Posterior vena cava (tissue), 2 donors: ENCODE data around the gene IP6K1. TPM values are rescaled to one million over a fixed set of nuclear protein-coding genes. Genes with fewer than 3 reads are reported as not detected.
"Not testable (repeated sequence)": the region's sequence is repeated elsewhere in the genome, so short reads cannot be mapped to it uniquely, and the experiment has no call there.

Experiments used
- DNase-seq: peaks from one replicate; pipeline ENCODE4 v3.0.0-alpha.2; 2020; ENCODE audit warnings: low spot score
- intact Hi-C, 2 donors: fragments of 100-400 bp; cut with DNase I; formaldehyde crosslinking; loops; one replicate each; pipeline versions ENCODE4 v1.14.1 to v1.14.2; 2022 to 2023
- total RNA-seq, 2 donors: library from RNA; stranded (reverse); fragmentation: NEBNext Ultra II Directional; extraction: Animal tissue kit (Norgen Biotek cat#: 25700); gene quantifications; one replicate each; pipeline ENCODE4 v1.2.1, GENCODE V29; 2021
- donor health status: DM: yes; HTN: yes; CAD: no.
- donor health status: DM: yes; HTN: yes; CAD: no.

Gene IP6K1
- total RNA-seq, 2 donors from 2014 or later = 31.5 to 33.3 TPM

GRCh38 chr3:49701388-49702077 lies 84.8 kb downstream of the IP6K1 start:
- intact Hi-C loops = loop anchor here in 1 of 2 donors (5.0 to 10.0 kb wide), 2 partner anchors 141 to 203 kb away; partner anchors contain the start of gene MST1R
- DNase-seq = no peak

DNA sequence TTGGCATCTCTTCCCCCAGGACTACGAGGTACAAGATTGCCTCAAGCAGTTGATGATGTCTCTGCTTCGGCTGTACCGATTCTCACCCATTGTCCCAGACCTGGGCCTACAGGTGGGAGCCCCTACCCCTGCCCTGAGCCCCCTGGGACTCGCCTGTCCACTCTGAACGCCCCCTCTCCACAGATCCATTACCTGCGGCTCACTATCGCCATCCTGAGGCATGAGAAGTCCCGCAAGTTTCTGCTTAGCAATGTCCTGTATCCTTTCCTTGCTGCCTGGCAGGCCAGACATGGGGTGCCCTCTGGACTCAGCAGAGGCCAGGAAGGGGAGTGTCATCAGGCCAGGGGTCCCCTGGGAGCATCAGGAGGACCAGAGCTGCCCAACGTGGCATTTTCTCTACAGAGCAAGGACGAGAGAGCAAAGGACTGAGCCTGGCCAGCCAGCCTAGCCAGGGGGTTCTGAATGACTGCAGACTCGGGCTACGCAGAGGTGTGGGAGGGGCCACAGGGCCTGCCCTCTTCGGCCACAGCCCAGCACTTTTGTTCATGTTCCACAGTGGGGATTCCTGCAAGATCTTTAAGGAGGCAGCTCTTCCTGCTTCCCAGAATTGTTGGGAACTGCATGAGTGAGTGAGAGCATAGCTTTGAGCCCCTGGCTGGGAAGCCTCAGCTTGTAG lies 85.8 kb downstream of the IP6K1 start:
- DNase-seq = no peak
- intact Hi-C loops = loop anchor here in 1 of 2 donors (5.0 to 10.0 kb wide), 2 partner anchors 142 to 204 kb away; partner anchors contain the start of gene MST1R

GRCh38 chr3:49700014-49700413 lies 86.3 kb downstream of the IP6K1 start:
- intact Hi-C loops = loop anchor here in 1 of 2 donors (5.0 to 10.0 kb wide), 2 partner anchors 142 to 205 kb away; partner anchors contain the start of gene MST1R
- DNase-seq = no peak

DNA sequence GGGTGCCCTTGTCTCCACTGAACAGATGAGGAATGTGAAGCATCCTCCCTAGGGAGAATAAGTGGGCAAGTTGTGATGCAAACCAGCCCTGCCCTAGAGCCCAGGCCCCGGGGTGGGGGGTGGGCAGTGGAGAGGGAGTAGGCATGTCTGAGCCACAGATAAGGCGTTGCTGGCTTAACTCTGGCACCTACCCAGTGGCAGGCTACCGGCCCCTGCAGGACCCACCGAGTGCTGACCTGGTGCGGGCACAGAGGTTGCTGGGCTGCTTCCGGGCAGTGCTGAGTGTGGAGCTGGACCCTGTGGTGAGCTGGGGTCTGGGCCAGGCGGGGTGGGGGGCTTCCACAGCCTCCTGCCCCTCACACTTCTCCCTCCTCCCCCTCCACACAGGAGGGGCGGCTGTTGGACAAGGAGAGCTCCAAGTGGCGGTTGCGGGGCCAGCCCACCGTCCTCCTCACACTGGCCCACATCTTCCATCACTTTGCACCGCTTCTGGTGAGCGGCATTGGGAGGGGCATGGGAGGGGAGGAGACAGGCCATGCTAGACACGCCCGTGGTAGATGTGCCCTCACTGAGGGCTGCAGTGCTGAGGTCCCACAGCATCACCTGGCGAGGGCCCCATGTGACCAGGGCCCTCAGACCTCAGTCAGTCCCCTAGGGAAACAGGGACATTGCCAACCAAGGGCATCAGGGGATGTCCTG lies 86.9 kb downstream of the IP6K1 start:
- no peak for DNase-seq
- intact Hi-C loops = no loop called here

GRCh38 chr3:49695350-49696015 lies 90.9 kb downstream of the IP6K1 start:
- intact Hi-C loops = not testable (repeated sequence)

GRCh38 chr3:49694409-49695070 lies 91.8 kb downstream of the IP6K1 start:
- intact Hi-C loops, DNase-seq: not testable (repeated sequence)

More at GRCh38 chr3:49695350-49696015, 90.9 kb downstream of the IP6K1 start:
- DNase-seq = not testable (repeated sequence)

DNA sequence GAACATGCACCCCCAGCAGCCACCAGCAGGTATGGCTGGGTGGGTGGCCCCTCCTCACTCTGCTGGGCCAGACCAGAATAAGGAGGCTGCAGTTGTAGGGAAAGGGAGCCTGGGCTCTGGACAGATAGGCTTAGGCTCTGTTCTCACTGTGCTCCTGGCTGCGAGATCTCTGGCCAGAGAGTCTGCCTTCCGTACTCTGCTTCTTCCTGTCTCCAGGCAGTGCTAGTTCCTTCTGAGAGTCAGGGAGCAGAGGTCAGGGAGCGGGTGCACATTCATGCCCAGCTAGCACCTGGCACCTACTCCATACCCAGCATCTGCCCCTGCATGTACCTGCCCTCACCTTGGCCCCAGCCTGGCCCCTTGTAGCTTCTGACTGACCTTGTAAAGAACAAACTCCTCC lies 94.9 kb downstream of the IP6K1 start:
- intact Hi-C loops, DNase-seq: not testable (repeated sequence)

- DNase-seq, intact Hi-C loops: not testable (repeated sequence)
Measured at GRCh38 chr3:49690856-49691255, 95.5 kb downstream of the IP6K1 start.

- DNase-seq, intact Hi-C loops: not testable (repeated sequence)
Measured at GRCh38 chr3:49689908-49690624, 96.3 kb downstream of the IP6K1 start.

GRCh38 chr3:49689046-49689907 lies 97.1 kb downstream of the IP6K1 start, which contains the start of the genes MST1 and RNF123:
Gene MST1, minus strand, starts transcription at chr3:49689474. Its CDS starts 783 bp downstream, at chr3:49688691.
Gene RNF123, plus strand, starts transcription at chr3:49689557. Its CDS starts 1,609 bp downstream, at chr3:49691166.
- intact Hi-C loops = no loop called here
- peak; percentile 97 for DNase-seq

DNA sequence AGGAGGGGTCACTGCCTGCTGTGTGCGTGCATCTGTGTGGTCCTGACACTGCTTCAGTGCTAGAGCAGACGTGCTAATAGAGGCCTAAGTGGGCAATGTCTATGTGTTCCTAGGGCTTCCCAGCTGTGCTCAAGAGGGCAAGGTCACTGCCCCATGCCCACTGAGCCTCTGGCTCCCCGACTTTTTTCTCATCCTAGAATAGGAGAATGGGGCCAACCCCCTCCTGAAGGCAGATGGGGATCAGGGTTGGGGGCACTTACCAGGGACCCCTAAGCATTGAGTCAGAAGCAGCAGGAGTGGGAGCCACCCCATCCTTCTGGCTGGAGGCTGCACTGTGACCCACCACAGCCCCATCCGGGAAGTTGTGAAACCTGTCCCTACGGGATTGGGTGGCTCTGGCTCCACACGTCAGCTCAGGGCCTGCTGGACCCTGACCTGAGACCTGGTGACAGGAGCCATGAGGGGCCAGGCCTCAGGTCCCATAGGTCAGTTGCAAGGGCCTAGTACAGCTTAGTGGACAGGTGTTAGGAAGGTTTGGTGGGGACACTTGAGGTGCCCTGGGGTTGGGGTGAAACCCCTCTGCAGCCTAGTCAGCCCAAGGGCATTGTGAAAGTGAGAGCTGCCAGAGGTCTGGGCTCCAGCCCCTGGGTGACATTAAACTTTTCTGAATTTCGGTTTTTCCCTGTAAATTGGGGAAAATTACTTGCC lies 97.8 kb downstream of the IP6K1 start:
- intact Hi-C loops, DNase-seq: not testable (repeated sequence)

- DNase-seq, intact Hi-C loops: not testable (repeated sequence)
Measured at GRCh38 chr3:49687424-49687795, 98.9 kb downstream of the IP6K1 start.

- intact Hi-C loops, DNase-seq: not testable (repeated sequence)
Measured at GRCh38 chr3:49686769-49687423, 99.4 kb downstream of the IP6K1 start.

DNA sequence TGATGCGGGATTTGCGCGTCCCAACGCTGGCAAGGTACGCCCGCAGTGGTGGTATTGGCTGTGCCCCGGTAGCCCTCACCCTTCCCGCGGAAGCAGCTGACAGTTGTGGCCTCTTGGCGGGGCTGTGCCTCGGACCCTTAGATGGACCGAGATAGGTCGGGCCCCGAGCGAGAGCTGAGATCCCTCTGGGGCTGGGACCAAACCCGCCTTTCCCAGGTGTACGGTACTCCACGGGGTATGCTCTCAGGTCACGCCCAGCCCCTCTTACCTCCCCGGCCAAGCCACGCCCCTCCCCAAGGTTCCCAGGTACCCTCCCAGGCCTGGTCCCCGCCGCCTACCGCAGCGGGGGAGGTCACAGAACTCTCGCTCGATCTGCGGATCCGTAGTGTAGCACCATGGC lies 100.0 kb downstream of the IP6K1 start:
- DNase-seq = not testable (repeated sequence)

DNA sequence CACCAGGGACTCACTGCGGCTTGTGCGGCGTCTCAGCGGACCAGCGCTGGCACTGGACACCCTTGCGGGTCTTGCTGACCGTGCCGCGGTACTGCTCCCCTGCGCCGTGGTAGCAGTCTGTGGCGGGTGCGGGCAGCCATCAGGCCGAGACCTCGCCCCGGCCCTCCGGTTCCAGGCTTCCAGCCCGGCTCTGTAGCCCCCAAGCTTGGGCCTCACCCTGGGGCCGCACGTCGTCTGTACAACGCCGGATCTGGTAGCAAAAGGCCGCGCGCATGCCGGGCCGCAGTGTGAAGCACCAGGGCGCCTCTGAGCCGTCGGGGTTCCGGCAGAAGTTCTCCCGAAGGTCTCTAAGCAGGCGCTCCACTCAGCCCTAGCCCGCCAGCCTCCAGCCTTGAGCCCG lies 100.5 kb downstream of the IP6K1 start:
- intact Hi-C loops = not testable (repeated sequence)

More for the DNA sequence above, 100.0 kb downstream of the IP6K1 start:
- intact Hi-C loops = not testable (repeated sequence)

GRCh38 chr3:49685103-49685502 lies 101.2 kb downstream of the IP6K1 start:
- intact Hi-C loops, DNase-seq: not testable (repeated sequence)

More for the DNA sequence above, 100.5 kb downstream of the IP6K1 start:
- DNase-seq = not testable (repeated sequence)
